Keratinocyte (primary cell): ENCODE results near the gene INPP4B. TPM values are rescaled to one million over a fixed set of nuclear protein-coding genes. Genes with fewer than 3 reads are reported as not detected.

Source experiments
- DNase-seq: peaks from one replicate; pipeline ENCODE4 v3.0.0-alpha.2; 2011; ENCODE audit warnings: low read depth, missing footprints, low spot score
- FAIRE-seq: peaks from 2 replicates; lab custom pipeline; 2011; peaks lifted over from hg19 to GRCh38; lab: Jason Lieb, UNC
- H2AFZ ChIP-seq: 2 replicates; pipeline ENCODE4 v1.6.0; 2012; ENCODE audit warnings: low read length, control low read depth, inconsistent platforms; ENCODE audit not compliant: control insufficient read depth
- H3K27ac ChIP-seq: 2 replicates; pipeline ENCODE4 v1.5.1; 2011; ENCODE audit warnings: low read length; ENCODE audit not compliant: control insufficient read depth, insufficient read depth
- H3K27me3 ChIP-seq: 3 replicates; pipeline ENCODE4 v1.6.0; 2011; ENCODE audit warnings: low read length; ENCODE audit not compliant: control insufficient read depth, insufficient read depth; ENCODE audit errors: extremely low read depth
- H3K36me3 ChIP-seq, 2 experiments: 2 replicates in 1 of 2; 3 replicates in 1 of 2; pipeline ENCODE4 v1.5.1; 2011; ENCODE audit warnings: low read length in 2 of 2, mild to moderate bottlenecking in 1 of 2; ENCODE audit not compliant: control insufficient read depth in 2 of 2, insufficient read depth in 2 of 2; ENCODE audit errors: extremely low read depth in 1 of 2
- H3K4me1 ChIP-seq: 3 replicates; pipeline ENCODE4 v1.5.1; 2011; ENCODE audit warnings: low read length; ENCODE audit not compliant: control insufficient read depth, insufficient read depth; ENCODE audit errors: extremely low read depth
- H3K4me2 ChIP-seq: 3 replicates; pipeline ENCODE4 v1.6.0; 2011; ENCODE audit warnings: low read depth, low read length; ENCODE audit not compliant: control insufficient read depth, insufficient read depth; ENCODE audit errors: extremely low read depth
- H3K4me3 ChIP-seq, 3 experiments: fragments of 200-600 bp in 1 of 3; sonication (generic) in 1 of 3; 2 replicates in 2 of 3; 3 replicates in 1 of 3; pipeline ENCODE4 v1.5.1; 2011 to 2016; ENCODE audit warnings: low read length in 3 of 3, mild to moderate bottlenecking in 3 of 3, control low read depth in 2 of 3, inconsistent platforms in 1 of 3, low read depth in 1 of 3, mixed read lengths in 1 of 3, mixed run types in 1 of 3, moderate library complexity in 1 of 3; ENCODE audit not compliant: control insufficient read depth in 2 of 3, insufficient read depth in 2 of 3; ENCODE audit errors: extremely low read depth in 1 of 3
- H3K79me2 ChIP-seq: 2 replicates; pipeline ENCODE4 v1.6.0; 2012; ENCODE audit warnings: low read length; ENCODE audit not compliant: control insufficient read depth, insufficient read depth
- H3K9ac ChIP-seq: 3 replicates; pipeline ENCODE4 v1.6.0; 2011; ENCODE audit warnings: low read length; ENCODE audit not compliant: control insufficient read depth, insufficient read depth; ENCODE audit errors: extremely low read depth
- H3K9me1 ChIP-seq: 3 replicates; pipeline ENCODE4 v1.6.0; 2011; ENCODE audit warnings: low read length; ENCODE audit not compliant: control insufficient read depth, insufficient read depth; ENCODE audit errors: extremely low read depth
- H3K9me3 ChIP-seq: 2 replicates; pipeline ENCODE4 v1.5.1; 2012; ENCODE audit warnings: low read depth, low read length; ENCODE audit not compliant: control insufficient read depth
- H4K20me1 ChIP-seq: 3 replicates; pipeline ENCODE4 v1.6.0; 2011; ENCODE audit warnings: low read length; ENCODE audit not compliant: control insufficient read depth, insufficient read depth; ENCODE audit errors: extremely low read depth
- CTCF ChIP-seq, 3 experiments: IDR thresholded peaks in 1 of 3; conservative IDR thresholded peaks in 1 of 3; optimal IDR thresholded peaks in 1 of 3; 2 replicates in 2 of 3; 3 replicates in 1 of 3; pipeline versions ENCODE3 to v1.5.1; 2011; ENCODE audit warnings: low read length in 3 of 3, mild to moderate bottlenecking in 3 of 3, moderate library complexity in 2 of 3, control low read depth in 1 of 3, inconsistent platforms in 1 of 3; ENCODE audit not compliant: insufficient read depth in 2 of 3; ENCODE audit errors: extremely low read depth in 1 of 3
- EZH2 ChIP-seq: IDR thresholded peaks from one replicate; pipeline ENCODE4 v1.6.1; 2012; ENCODE audit warnings: inconsistent platforms, mild to moderate bottlenecking, low read length, moderate library complexity
- dilution Hi-C: fragments of 300-500 bp; cut with MboI; formaldehyde crosslinking; loops from one replicate; pipeline ENCODE4 v1.7.0; 2020; ENCODE audit warnings: low sequenced_read_pairs; ENCODE audit not compliant: extremely low pct_ligation_motif_present
- polyA plus RNA-seq, 5 experiments: library from polyadenylated mRNA; depleted of rRNA in 3 of 5; stranded (reverse) in 3 of 5; stranded (forward) in 1 of 5; unstranded in 1 of 5; fragments of >200 nt; gene quantifications; 1 replicate in 1 of 5; 2 replicates in 3 of 5; 3 replicates in 1 of 5; pipeline versions ENCODE4 v1.2.1 to v1.2.3, GENCODE V29; 2011 to 2012; ENCODE audit warnings: missing spikeins in 2 of 5, low read depth in 1 of 5, low replicate concordance in 1 of 5

INPP4B gene
- polyA plus RNA-seq, 1 donor (not counting 4 experiments of a cell fraction or from before 2014, with no cell fraction given) = 50.2 TPM

GRCh38 chr4:142085513-142086292 lies 760.4 kb downstream of the INPP4B start:
- no peak overlapping the region for H3K4me3 ChIP-seq
- DNase-seq = no peak
- H3K9me1 ChIP-seq = no peaks in the 10 kb centered on the region
- no peaks in the 10 kb centered on the region for H4K20me1 ChIP-seq
- no peaks in the 10 kb centered on the region for H3K27me3 ChIP-seq
- FAIRE-seq = no peak
- peaks cover 2% of the 10 kb centered on the region for H3K4me1 ChIP-seq
- H3K36me3 ChIP-seq = peaks cover 0 to 14% of the 10 kb centered on the region in 2 experiments
- no peak overlapping the region for H3K27ac ChIP-seq
- dilution Hi-C loops = no loop called here
- H3K9me3 ChIP-seq = no peaks in the 10 kb centered on the region
- no peak overlapping the region for H3K9ac ChIP-seq
- no peak overlapping the region for H2AFZ ChIP-seq
- H3K4me2 ChIP-seq = no peak overlapping the region
- H3K79me2 ChIP-seq = no peaks in the 10 kb centered on the region
- TF ChIP-seq CTCF (optimal IDR thresholded peaks at IDR 0.05 in 1 of 3, IDR thresholded peaks at IDR 0.05 in 1 of 3, conservative IDR thresholded peaks at IDR 0.05 in 1 of 3; ENCODE audit: extremely low read depth in 1 of 3, insufficient read depth in 2 of 3, low read length in 3 of 3) (no peak), EZH2 (no peak)

GRCh38 chr4:142083264-142083663 lies 762.8 kb downstream of the INPP4B start:
- H3K9me3 ChIP-seq = no peaks in the 10 kb centered on the region
- H3K9me1 ChIP-seq = no peaks in the 10 kb centered on the region
- no peaks in the 10 kb centered on the region for H3K27me3 ChIP-seq
- H3K27ac ChIP-seq = no peak overlapping the region
- no peak overlapping the region for H2AFZ ChIP-seq
- H3K4me2 ChIP-seq = no peak overlapping the region
- no peaks in the 10 kb centered on the region for H3K4me1 ChIP-seq
- H3K4me3 ChIP-seq = no peak overlapping the region
- FAIRE-seq (peak; percentile 9), DNase-seq (no peak)
- TF ChIP-seq EZH2 = no peak
- no peak for TF ChIP-seq CTCF (optimal IDR thresholded peaks at IDR 0.05 in 1 of 3, IDR thresholded peaks at IDR 0.05 in 1 of 3, conservative IDR thresholded peaks at IDR 0.05 in 1 of 3; ENCODE audit: extremely low read depth in 1 of 3, insufficient read depth in 2 of 3, low read length in 3 of 3)
- H3K79me2 ChIP-seq = no peaks in the 10 kb centered on the region
- H3K36me3 ChIP-seq = peaks cover 0 to 13% of the 10 kb centered on the region in 2 experiments
- H4K20me1 ChIP-seq = no peaks in the 10 kb centered on the region
- H3K9ac ChIP-seq = no peak overlapping the region
- dilution Hi-C loops = no loop called here
